K562 (cell line): ENCODE data around the gene WWC2.

Experiments
- EP300 ChIP-seq: IDR thresholded peaks from 2 replicates; pipeline ENCODE4 v1.6.1; 2012; ENCODE audit warnings: low read length, improper control_type of control experiment
- GATA2 ChIP-seq: sonication (generic); formaldehyde crosslinking; IDR thresholded peaks from 2 replicates; pipeline ENCODE4 v1.4.0; 2020; ENCODE audit warnings: mild to moderate bottlenecking, missing genetic modification reagents
- KLF6 ChIP-seq: fragments of 250-450 bp; sonication (Bioruptor Pico); IDR thresholded peaks from 2 replicates; pipeline ENCODE4 v1.4.0; 2020; ENCODE audit warnings: mild to moderate bottlenecking, moderate library complexity, borderline replicate concordance
- ZNF696 ChIP-seq: fragments of 250-450 bp; sonication (Bioruptor Pico); conservative IDR thresholded peaks from 2 replicates; pipeline ENCODE4 v1.4.0; 2020; ENCODE audit warnings: mild to moderate bottlenecking, moderate library complexity
- TF ChIP-seq, protein P1 (sequence below): sonication (generic); formaldehyde crosslinking; IDR thresholded peaks from 2 replicates; pipeline ENCODE4 v1.8.1; 2023; ENCODE audit warnings: mild to moderate bottlenecking, missing genetic modification reagents
- TF ChIP-seq, protein P2 (sequence below): fragments of 250-450 bp; sonication (Bioruptor Pico); IDR thresholded peaks from 2 replicates; pipeline ENCODE4 v1.5.1; 2021; ENCODE audit warnings: mild to moderate bottlenecking

DNA sequence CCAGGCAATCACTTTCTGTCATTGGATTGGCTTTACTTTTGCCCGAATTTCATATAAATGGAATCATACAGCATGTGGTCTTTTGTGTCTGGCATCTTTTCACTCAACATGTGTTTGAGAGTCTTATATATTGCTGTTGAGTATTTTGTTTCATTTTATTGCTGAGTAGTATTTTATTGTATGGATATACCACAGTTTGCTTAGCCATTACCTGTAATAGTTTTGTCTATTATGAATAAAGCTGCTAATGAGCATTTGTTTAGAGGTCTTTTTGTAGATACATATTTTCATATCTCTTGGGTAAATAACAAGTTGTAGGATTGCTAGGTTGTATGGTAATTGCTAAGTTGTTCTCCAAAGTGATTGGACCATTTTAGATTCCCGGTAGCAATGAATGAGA, 105.7 kb downstream of the WWC2 start:
- no peak for TF ChIP-seq ZNF696 (CRISPR knock-in tag)
- TF ChIP-seq, protein P1, sequence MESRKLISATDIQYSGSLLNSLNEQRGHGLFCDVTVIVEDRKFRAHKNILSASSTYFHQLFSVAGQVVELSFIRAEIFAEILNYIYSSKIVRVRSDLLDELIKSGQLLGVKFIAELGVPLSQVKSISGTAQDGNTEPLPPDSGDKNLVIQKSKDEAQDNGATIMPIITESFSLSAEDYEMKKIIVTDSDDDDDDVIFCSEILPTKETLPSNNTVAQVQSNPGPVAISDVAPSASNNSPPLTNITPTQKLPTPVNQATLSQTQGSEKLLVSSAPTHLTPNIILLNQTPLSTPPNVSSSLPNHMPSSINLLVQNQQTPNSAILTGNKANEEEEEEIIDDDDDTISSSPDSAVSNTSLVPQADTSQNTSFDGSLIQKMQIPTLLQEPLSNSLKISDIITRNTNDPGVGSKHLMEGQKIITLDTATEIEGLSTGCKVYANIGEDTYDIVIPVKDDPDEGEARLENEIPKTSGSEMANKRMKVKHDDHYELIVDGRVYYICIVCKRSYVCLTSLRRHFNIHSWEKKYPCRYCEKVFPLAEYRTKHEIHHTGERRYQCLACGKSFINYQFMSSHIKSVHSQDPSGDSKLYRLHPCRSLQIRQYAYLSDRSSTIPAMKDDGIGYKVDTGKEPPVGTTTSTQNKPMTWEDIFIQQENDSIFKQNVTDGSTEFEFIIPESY (CRISPR knock-in tag) = no peak
- TF ChIP-seq KLF6 (CRISPR knock-in tag) = no peak
- TF ChIP-seq EP300 = no peak
- no peak for TF ChIP-seq GATA2 (CRISPR knock-in tag)
- TF ChIP-seq, protein P2, sequence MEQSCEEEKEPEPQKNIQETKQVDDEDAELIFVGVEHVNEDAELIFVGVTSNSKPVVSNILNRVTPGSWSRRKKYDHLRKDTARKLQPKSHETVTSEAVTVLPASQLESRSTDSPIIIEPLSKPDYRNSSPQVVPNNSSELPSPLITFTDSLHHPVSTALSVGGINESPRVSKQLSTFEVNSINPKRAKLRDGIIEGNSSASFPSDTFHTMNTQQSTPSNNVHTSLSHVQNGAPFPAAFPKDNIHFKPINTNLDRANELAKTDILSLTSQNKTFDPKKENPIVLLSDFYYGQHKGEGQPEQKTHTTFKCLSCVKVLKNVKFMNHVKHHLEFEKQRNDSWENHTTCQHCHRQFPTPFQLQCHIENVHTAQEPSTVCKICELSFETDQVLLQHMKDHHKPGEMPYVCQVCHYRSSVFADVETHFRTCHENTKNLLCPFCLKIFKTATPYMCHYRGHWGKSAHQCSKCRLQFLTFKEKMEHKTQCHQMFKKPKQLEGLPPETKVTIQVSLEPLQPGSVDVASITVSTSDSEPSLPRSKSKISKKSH (CRISPR knock-in tag) = no peak
